Sigmoid colon (tissue), 4 donors: ENCODE data around the gene NEAT1.

Experiments
- EP300 ChIP-seq, 4 donors: sonication (generic); formaldehyde crosslinking; IDR thresholded peaks; one replicate each; pipeline ENCODE4 v1.6.1; 2017; ENCODE audit warnings: antibody characterized with exemption in 4 of 4
- POLR2A ChIP-seq, 2 donors: fragments of 450-650 bp; IDR thresholded peaks; one replicate each; pipeline ENCODE4 v1.6.1; 2016; ENCODE audit warnings: antibody characterized with exemption in 2 of 2, mild to moderate bottlenecking in 2 of 2, moderate library complexity in 2 of 2
- TF ChIP-seq, protein P1 (sequence below), 4 experiments: fragments of 450-650 bp in 3 of 4; fragments of 200-600 bp in 1 of 4; IDR thresholded peaks; one replicate each; pipeline ENCODE4 v1.5.1; 2016 to 2019; ENCODE audit warnings: antibody characterized with exemption in 4 of 4, mild to moderate bottlenecking in 3 of 4, moderate library complexity in 2 of 4

GRCh38 chr11:65492387-65492636, 69.7 kb downstream of the NEAT1 start:
- TF ChIP-seq, protein P1, sequence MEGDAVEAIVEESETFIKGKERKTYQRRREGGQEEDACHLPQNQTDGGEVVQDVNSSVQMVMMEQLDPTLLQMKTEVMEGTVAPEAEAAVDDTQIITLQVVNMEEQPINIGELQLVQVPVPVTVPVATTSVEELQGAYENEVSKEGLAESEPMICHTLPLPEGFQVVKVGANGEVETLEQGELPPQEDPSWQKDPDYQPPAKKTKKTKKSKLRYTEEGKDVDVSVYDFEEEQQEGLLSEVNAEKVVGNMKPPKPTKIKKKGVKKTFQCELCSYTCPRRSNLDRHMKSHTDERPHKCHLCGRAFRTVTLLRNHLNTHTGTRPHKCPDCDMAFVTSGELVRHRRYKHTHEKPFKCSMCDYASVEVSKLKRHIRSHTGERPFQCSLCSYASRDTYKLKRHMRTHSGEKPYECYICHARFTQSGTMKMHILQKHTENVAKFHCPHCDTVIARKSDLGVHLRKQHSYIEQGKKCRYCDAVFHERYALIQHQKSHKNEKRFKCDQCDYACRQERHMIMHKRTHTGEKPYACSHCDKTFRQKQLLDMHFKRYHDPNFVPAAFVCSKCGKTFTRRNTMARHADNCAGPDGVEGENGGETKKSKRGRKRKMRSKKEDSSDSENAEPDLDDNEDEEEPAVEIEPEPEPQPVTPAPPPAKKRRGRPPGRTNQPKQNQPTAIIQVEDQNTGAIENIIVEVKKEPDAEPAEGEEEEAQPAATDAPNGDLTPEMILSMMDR (IDR thresholded peaks at IDR 0.05) = no peak
- no peak for TF ChIP-seq EP300 (IDR thresholded peaks at IDR 0.05)
- TF ChIP-seq POLR2A (IDR thresholded peaks at IDR 0.05) = no peak
